Forelimb muscle (tissue), 1 donor: Measurements from ENCODE around the gene NUDT15. TPM values are rescaled to one million over a fixed set of nuclear protein-coding genes. Genes with fewer than 3 reads are reported as not detected.
"Not testable (repeated sequence)": the region's sequence is repeated elsewhere in the genome, so short reads cannot be mapped to it uniquely, and the experiment has no call there.

Experiments used
- DNase-seq: peaks from one replicate; pipeline ENCODE4 v3.0.0-alpha.2; 2013; ENCODE audit warnings: low read depth
- polyA plus RNA-seq: library from polyadenylated mRNA; unstranded; fragments of 120-200 nt; gene quantifications from one replicate; pipeline ENCODE4 v1.2.1, GENCODE V29; 2013; ENCODE audit not compliant: insufficient read length

The NUDT15 gene
- polyA plus RNA-seq, 1 donor = 11.7 TPM

DNA sequence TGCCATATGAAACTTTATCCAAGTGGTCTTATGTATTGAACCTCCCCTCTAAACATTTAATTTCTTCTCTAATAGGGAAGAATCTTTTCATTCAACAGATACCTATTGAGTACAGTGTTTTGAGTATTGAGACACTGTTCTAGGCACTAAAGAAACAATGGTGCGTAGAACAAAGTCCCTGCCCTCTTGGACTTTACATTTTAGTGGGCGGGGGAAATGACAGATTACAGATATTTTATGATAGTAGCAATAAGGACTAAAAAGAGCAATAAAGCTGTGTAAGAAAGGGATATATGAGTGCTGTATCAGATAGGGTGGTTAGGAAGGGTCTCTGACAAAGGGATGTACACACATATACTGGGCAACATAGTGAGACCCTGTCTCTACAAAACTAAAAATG, 5.4 kb downstream of the NUDT15 start:
- DNase-seq = no peak

DNA sequence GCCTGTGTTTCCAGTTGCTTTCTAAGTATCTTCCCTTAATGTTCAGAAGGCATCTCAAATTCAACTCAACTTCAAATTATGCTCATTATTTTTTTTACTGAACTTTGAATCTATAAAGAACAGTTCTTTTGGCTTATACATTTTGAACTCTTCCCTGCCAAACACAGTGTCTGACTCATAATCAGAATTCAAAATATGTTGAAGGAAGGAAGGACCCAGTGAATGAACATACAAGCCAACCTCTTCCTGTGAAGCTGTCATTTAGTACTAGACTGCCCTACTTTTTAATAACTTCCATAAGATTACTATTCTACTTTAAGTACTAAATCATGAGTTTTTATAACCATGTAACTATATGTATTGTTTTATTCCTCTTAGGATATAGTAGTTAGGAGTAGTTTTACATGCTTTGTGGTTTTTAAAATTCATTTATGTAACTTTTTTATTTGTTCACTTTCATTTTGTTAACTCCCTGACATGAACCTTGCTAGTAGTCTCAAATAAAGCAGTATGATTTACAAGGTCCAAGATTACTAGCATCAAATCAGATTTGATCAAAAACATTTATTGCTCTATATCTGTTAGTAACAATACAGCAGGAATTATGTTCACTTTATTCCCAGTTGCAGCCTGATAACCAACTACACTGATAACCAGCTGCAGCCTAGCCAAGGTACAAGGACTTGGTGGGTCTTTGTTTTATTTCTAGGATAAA, 6.4 kb downstream of the NUDT15 start:
- no peak for DNase-seq

DNA sequence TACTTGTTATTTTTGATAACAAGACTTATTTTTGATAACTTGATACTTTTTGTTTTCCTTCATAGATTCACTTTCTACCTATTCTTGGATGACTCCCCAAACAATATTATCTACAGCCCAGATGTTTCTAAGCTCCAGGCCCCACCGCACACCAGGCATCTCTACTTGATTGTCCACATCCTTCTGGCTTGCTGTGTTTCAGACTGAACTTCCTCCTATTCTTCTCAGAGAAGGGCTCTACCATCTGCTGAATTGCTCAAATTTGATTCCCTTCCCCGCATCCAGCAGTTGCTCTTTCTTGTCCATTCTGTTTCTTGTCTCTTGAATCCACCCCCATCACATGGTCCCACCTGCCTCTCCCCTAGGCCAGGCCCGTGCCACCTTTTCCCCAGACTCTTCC, 13.0 kb downstream of the NUDT15 start:
- no peak for DNase-seq

DNA sequence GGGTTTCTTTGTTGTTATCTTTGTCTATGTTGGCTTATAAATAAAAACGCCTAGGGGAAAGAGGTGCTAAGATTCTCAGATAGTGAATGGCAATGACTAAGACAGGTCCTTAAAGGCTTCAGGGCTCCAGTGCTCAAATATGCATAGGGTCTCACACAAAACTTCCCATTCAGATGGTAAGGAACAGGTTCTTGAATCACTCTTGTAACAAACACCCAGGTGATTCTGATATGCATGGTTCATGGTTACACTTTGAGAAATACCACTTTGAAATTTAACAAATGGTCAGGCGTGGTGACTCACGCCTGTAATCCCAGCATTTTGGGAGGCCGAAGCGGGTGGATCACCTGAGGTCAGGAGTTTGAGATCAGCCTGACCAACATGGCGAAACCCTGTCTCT, 17.1 kb downstream of the NUDT15 start:
- no peak for DNase-seq

DNA sequence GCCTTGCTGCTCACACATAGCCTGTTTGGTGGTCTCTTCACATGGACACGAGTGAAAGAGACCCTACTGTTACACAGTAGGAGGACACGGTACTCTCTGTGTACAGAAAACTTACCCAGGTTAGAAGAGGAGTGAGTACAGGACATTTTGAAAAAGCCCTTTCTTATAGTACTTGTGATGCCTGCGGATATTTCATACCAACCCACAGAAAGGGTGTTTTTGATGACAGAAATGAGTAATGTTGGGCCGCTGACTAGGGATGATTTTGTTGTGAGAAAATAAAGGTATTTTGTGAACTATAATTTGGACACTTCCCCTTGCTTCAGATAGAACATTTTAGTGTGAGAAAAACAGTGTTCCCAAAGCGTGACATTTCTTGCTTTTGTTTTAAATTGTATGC, 18.2 kb downstream of the NUDT15 start:
- no peak for DNase-seq

DNA sequence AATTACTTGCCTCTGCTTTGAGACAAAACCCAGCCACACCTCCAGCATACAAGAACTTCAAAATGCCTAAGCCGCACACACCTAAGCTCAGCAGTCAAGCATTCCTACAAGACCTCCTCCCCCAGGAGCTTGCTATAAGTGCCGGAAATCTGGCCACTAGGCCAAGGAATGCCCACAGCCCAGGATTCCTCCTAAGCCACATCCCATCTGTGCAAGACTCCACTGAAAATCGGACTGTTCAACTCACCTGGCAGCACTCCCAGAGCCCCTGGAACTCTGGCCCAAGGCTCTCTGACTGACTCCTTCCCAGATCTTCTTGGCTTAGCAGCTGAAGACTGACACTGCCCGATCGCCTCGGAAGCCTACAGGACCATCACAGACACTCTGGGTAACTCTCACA, 21.0 kb downstream of the NUDT15 start:
- not testable (repeated sequence) for DNase-seq

DNA sequence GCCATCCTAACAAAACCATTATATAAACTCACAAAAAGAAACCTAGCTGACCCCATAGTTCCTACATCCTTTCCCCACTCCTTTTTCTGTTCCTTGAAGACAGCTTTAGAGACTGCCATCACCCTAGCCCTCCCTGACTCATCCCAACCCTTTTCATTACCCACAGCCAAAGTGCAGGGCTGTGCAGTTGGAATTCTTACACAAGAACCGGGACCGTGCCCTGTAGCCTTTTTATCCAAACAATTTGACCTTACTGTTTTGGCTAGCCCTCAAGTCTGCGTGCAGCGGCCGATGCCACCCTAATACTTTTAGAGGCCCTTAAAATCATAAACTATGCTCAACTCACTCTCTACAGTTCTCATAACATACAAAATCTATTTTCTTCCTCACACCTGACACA, 22.4 kb downstream of the NUDT15 start:
- DNase-seq = not testable (repeated sequence)

DNA sequence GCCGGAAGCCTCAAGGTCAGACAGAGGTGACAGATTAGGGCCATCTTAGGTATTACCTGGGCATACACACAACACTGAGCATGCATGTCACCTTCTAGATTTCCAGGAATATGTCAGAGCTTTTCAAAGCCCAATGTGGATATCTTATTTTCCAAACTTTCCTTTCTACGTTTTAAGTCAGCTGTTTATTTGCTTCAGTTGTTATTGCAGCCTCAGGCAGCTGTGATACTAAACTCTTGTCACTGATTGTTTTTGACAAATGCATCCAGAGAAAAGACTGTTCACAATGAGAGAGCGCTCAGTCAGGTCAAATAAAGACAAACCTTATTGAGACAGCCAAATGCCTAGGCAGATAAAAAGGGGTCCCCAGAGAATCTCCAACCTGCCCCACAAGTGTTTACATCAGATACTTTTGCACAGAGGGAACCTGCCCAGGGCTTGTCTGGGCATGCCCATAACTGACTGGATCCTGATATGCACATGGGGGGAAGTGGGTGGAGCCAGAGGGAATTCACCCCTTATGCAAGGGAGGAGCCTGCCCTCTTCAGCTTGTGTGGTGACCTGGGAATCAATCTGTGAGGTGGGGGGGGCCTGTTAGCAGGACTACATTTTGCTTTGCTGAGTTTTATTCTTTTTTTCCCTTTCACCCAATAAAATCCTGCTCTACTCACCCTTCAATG, 28.9 kb downstream of the NUDT15 start:
- DNase-seq = no peak

DNA sequence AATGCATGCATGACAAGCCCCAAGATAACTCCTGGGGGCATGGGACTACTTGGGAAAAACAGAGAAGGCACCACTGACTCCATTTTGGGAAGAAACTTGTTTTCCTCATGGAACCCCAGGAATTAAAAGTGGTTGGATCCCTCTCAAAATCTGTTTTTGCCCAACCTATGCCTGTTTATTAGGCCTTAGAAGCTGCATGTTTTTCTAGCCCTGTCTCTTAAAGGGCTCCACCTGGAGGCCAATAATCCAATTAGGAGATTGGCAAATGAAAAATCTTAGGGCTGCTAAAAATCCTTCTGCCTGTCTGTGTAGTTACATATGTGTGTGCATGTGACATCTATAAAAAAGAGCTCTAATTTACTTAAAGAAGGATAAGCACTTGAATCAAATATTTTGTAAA, 30.5 kb downstream of the NUDT15 start:
- DNase-seq = no peak

DNA sequence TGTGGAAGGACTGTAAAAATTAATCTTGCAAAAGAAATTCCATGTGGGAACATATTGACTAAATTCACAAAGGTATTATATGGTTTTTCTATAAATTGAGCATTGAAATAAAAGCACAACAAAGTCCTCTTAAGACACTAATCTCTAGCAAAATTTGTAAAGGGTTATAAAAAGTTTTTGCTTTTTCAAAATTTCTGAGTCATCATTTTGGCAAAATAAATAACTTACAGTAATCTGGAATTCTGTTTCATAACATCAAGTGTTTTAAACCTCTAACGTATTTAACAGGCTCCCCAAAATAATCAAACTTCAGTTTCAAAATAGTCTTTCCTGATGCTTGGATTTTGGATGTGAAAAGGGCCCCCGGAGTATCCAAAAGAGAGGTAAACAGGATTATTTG, 31.4 kb downstream of the NUDT15 start:
- DNase-seq = no peak

DNA sequence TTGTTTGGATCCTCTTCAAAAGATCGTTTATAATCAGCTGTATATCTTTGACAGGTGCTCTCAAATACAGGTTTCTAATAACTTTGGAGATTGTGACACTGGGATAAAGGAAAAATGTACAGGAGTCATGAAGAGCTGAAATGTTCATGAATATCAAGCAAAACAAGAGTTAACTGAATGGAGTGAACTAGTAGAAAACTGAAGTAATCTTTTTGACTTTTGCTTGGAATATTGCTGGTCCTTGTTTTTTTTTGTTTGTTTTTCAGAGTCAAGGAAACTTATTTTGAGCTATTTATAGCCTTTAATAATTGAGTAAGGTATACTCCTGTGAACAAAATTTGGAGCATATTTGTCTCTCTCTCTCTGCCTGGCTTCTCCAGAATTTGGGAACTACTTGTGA, 32.0 kb downstream of the NUDT15 start:
- no peak for DNase-seq

DNA sequence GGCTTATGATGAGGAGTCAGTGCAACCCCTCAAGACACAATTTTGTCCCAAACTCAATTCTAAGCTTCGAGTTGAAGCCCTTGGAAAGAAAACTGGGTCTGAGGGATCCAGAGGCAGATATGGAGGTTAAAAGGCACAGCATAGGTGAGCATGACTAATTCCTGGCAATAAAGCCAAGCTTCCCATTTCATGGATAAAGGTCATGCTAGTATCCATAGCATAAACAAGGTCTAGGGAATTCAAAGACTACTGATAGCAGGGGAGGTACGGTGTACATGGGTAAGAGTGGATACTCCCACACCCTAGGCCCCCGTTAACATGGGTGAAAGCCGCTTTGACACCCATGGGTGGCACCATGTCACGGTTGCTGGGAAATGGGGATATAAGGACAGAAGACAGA, 33.4 kb downstream of the NUDT15 start:
- DNase-seq = no peak

DNA sequence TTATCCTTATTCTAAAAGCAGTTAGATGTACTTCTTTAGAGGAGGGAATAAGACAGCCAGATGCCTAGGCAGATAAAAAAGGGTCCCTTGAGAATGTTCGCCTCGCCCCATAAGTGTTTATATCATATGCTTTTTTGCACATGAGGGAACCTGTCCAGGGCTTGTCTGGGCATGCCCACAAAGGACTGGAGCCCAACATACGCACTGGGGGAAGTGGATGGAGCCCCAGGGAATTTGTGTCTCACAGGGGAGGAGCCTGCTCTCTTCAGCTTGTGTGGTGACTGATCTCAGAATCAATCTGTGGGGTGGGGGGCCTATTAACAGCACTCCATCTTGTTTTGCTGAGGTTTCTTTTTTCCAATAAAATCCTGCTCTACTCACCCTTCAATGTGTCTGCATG, 34.8 kb downstream of the NUDT15 start:
- DNase-seq = no peak

DNA sequence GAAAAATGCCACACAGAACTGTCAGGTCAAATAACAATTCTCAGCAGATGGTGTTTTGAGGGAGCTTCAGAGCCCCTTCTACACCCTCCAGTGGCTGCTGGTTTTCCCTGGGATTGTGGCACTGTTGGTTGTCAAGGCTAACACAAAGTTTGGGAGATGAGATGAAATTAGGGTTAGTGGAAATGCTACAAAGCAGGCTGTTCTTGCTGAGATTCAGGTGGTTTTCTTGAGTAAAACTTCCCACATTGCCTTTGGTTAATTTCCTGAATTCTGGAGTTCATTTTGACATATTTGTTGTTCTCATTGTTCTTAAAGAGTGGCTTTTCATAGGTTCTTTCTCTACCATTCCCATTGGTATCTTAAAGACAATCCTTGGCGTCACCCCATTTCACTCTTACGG, 35.3 kb downstream of the NUDT15 start:
- no peak for DNase-seq

DNA sequence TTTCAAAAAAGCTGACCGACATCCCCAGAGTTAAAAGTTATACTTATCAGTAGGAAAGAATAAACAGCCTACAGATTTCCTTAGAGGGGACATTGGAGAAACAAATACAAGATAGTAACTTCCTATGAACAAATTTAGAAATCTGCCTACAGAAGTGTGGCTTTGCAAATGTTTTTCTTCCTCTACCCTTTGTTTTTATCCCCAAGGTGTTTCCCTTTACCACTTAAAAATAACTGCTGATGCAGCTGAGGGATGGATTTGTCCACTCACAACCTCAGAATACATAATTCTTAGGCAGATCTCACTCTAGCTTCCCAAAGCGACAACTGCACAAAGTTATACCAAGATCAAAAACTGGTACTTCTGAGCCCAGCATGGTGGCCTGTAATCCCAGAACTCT, 36.5 kb downstream of the NUDT15 start:
- DNase-seq = no peak

DNA sequence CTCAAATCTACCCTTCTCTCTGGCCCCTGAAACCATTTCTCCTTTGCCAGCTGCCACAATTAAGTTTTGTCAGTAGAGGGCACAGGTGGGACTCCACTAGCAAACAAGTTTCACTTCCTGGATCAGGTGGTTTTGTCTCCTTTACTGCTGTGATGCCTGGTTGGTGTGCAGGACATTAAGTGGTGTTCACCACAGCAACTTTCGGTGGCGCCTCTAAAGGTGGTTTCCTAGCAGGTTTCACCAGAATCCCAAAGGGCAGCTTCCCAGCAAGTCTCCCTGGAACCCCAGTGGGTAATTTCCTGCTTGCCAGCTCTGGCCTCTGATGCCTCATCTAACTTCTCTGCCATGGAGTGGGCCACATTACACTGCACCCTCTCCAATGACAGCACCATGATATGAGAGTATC, 40.7 kb downstream of the NUDT15 start:
- DNase-seq = no peak

DNA sequence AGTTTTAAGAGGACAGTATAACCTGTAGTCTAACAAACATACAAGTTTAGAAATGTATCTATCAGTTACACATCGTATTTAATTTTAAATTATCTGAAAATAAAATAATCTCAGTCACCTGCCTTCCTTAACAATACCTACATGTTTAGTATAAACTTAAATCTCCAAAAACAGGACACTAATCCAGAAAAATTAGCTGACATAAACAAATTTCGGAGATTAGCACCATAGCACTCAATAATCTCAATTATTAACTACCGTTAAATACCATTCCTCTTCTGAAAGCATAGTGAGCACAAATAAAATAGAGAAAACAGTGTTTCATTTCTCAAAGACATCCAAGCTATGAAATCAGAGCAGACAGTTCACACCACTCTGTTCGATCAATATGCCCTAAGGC, 44.2 kb downstream of the NUDT15 start:
- no peak for DNase-seq

DNA sequence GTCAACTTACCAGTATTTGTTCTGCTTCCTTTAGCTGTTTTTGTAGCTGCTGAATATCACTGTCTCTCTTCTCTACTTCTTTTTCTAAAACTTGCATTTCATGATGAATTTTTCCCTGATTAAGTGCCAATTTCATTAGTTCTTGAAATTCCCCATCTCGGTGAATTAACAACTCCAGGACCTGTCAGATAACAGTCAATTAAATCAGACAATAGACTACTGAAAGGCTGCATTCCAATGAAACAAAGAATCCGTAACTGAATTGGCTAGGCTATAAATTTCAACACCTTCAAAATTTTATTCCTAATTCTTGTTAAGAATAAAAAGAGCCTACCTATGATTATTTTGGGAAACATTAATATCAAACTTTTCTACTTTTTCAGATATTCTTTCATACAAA, 48.7 kb downstream of the NUDT15 start:
- no peak for DNase-seq

DNA sequence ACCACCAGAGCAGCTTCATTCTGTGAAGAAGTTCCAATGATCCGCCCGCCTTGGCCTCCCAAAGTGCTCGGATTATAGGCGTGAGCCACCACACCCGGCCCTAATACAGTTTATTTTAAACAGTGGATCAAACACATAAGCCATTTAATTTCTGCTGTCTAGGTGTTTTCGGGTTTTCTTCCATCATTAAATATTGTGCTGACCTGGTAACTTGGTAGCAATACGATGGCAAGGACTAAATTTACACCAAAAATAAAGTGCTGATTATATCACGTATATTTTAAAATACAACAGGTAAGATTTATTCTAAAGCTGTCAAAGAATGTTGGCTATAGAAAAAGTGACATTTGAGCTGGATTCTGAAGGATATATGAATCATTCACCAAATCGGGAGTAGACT, 56.1 kb downstream of the NUDT15 start:
- DNase-seq = no peak

DNA sequence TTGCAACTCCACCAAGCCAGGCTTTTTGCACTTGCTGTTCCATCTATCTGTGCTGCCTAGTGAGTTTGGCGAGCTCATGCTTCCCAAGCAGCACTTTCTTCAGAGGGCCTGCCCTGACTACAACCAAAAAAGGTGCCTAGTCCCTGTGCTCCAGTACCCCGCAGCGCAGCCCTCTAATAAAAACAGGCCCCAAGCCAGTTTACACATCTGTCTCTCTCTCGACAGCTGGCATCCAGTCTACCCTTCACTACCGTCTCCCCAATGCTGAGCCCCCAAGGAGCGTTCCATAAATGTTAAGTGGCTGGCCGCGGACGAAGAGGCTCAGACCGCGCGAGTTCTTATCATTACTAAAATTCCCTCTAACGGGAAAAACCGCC, 56.9 kb downstream of the NUDT15 start:
- no peak for DNase-seq

DNA sequence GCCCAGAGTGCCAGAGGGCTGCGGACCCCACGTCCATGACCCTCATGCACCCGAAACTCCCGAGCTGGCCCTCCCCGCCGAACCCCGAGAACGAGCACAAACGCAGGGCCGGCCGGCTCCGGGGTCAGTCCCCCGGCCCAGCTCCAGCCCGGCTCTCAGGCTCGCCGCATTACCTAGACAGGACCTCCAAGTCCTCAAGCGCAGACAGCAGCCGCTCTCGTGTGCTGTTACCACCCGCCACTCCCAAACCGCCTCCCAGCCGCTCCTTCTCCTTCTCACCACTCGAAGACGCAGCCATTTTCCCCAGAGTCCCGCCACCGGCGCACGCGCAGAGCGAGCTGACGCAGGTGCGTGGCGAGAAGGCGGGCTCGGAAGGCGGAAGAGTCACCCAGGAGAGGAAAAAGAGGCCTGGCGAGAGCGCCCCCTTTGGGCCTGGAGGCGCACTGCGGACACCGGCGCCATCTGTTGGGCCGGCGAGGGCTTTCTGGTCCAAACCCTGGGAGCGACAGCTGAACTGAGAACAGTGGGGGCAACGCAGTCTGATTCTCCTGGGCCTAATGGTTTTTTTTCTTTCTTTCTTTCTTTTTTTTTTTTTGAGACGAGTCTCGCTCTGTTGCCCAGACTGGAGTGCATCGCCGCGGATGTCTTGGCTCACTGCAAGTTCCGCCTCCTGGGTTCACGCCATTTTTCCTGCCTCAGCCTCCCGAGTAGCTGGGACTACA, 57.4 kb downstream of the NUDT15 start, which contains the start of gene MED4:
Gene MED4, minus strand, starts transcription at position 324 of the 722 bp plus-strand sequence. Its CDS starts 26 bp downstream, at position 298.
- DNase-seq = peak; percentile 89

DNA sequence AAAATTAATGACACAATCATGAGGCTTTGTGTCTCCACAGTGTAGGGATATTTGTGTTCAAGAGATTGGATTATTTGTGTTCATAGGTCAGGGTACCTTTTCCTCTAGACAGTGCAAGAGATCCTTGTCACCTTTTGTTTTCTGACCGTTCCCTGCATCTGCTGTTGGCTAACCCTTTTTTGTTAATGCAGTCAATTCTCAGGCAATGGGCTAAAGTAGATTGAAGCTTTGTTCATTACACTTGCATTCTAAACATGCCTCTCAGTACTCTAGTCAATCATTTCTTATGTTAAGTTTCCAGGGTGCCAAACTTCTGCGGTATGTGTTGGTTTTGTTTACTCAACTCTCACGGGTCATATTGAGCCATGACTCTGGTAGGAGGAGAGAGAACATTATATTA, 59.1 kb downstream of the NUDT15 start:
- DNase-seq = no peak
